ENCODE results near the gene HBEGF.

HBEGF gene

DNA sequence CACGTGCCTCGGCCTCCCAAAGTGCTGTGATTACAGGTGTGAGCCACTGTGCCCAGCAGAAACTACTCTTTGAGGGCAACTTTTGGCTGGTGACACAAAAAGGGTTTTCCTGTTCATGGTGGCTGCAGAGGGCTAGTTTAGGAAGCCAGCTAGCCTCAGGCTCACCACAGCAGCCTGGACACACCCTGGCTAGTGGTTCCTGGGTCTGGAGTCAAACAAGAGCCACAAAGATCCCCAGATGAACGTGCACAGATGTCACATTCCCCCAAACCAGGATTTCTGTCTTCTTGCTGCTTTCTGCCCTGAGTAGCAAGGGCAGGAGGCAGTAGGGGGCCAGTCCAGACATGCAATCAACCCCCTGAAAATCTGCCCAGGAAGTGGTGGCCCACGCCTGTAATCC is 6.8 kb downstream of the HBEGF start:
- in situ Hi-C loops (cut with MboI; ENCODE audit: low sequenced_read_pairs): no loop called here

DNA sequence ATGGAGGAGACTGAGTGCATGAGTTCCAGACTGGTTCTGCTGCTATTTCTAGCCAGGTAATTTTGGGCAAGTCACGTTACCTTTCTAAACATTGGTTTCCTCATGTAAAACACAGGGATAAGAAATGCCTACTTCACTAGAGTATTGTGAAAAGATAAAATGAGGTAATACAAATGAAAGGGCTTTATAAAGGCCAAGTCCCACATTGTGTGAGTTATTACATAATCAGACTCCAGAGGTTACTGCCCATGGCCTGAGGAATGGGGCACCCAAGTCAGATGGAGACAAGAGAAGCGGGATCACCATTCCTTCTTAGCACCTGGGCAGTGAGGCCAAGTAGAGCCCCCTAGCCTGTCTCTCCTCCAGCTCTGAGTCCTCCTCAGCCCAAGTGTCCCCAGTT is 7.5 kb downstream of the HBEGF start:
- in situ Hi-C loops (cut with MboI; ENCODE audit: low sequenced_read_pairs): no loop called here

- in situ Hi-C loops (cut with MboI; ENCODE audit: low sequenced_read_pairs): no loop called here
Measured at GRCh38 chr5:140338336-140338735, 8.1 kb downstream of the HBEGF start.

GRCh38 chr5:140337880-140338279 is 8.5 kb downstream of the HBEGF start:
- in situ Hi-C loops (cut with MboI; ENCODE audit: low sequenced_read_pairs): no loop called here

GRCh38 chr5:140336388-140336787 is 10.0 kb downstream of the HBEGF start:
- in situ Hi-C loops (cut with MboI; ENCODE audit: low sequenced_read_pairs): no loop called here

GRCh38 chr5:140331638-140332037 is 14.8 kb downstream of the HBEGF start:
- in situ Hi-C loops (cut with MboI; ENCODE audit: low sequenced_read_pairs): no loop called here

DNA sequence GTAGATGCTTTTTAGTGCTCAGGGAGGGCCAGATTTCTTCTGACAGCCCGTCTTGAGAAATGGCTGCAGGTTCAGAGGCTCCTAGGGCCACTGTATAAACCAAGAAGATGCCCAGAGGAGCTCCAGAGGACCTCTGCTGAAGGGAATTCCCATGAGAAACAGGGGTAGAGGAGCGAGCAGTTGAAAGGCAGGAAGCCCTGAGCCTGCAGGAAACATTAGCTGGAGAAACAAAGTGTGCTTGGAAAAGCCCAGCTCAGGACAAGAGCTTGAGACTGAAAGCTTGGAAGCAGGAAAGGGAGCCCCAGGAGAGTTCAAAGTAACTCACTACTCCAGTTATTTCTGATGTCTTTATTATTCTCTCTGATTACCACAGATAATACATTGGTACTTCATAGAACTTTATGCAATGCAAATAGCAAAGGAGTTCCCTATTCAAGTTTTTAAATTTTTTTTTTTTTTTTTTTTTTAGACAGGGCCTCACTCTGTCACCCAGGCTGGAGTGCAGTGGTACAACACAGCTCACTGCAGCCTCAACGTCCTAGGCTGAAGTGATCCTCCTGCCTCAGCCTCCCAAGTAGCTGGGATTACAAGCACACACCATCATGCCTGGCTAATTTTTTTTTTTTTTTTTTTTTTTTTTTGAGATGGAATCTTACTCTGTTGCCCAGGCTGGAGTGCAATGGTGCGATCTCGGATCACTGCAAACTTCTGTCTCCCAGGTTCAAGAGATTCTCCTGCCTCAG is 16.5 kb downstream of the HBEGF start:
- in situ Hi-C loops (cut with MboI; ENCODE audit: low sequenced_read_pairs): no loop called here

GRCh38 chr5:140328036-140328764 is 18.2 kb downstream of the HBEGF start:
- in situ Hi-C loops (cut with MboI; ENCODE audit: low sequenced_read_pairs): no loop called here

DNA sequence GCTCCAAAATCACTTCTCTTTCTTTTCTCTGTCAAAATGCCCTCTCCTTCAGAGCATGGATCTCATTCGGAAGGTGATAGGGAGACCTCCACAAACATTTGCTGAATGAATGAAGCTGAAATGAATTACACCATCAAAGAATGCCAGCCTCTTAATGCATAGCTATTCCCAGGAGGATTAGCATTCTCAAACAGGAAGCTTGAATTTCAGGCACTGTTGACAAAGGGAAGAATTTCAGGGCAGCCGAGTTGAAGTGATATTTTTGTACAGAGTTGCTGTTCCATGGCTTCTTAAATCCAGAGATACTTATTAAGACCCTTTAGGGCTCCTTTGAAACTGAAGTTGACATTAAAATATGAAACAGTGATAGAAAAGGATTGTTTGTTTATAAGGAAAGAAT is 18.8 kb downstream of the HBEGF start:
- in situ Hi-C loops (cut with MboI; ENCODE audit: low sequenced_read_pairs): no loop called here

DNA sequence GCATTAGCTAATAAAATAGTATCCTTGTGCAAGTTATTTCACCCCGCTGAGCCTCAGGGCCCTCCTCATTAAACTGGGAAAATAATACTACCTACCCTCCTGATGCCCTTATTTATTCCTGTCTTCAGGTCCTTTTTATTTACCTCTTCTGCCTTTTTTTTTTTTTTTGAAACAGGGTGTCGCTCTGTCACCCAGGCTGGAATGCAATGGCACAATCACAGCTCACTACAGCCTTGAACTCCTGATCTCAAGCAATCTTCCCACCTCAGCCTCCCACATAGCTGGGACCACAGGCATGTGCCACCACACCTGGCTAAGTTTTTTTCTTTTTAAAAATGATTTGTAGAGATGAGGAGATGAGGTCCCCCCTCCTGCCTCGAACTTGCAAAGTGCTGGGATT is 20.9 kb downstream of the HBEGF start:
- in situ Hi-C loops (cut with MboI; ENCODE audit: low sequenced_read_pairs): no loop called here

- in situ Hi-C loops (cut with MboI; ENCODE audit: low sequenced_read_pairs): no loop called here
Measured at GRCh38 chr5:140324617-140325241, 21.7 kb downstream of the HBEGF start.

DNA sequence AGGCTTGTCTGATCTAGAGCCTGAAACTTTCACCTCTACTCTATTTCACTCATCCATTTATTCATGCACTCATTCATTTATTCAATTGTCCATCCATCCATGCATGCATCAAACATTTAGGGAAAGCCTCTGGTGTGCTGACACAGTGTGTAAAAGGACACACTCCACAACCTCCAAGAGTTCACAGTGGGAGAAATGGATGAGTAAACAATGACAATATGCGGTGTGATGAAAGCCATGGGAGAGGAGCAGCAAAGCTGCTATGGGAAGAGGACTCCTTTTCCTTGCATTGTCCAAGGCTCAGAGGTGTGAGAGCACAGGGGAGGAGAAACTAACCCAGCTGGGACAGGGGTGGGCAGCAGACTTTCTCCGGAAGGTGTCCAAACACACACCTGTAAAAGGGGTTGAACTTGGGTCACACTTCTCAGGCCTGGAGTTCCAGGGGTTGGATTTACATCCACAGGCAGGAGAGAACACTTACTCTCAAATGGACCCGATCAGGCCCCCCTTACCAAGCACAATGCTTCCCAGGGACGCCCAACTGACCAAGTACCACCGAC is 22.3 kb downstream of the HBEGF start:
- in situ Hi-C loops (cut with MboI; ENCODE audit: low sequenced_read_pairs): no loop called here

- in situ Hi-C loops (cut with MboI; ENCODE audit: low sequenced_read_pairs): no loop called here
Measured at GRCh38 chr5:140322751-140323731, 23.4 kb downstream of the HBEGF start.

GRCh38 chr5:140321796-140322195 is 24.6 kb downstream of the HBEGF start:
- in situ Hi-C loops (cut with MboI; ENCODE audit: low sequenced_read_pairs): no loop called here

DNA sequence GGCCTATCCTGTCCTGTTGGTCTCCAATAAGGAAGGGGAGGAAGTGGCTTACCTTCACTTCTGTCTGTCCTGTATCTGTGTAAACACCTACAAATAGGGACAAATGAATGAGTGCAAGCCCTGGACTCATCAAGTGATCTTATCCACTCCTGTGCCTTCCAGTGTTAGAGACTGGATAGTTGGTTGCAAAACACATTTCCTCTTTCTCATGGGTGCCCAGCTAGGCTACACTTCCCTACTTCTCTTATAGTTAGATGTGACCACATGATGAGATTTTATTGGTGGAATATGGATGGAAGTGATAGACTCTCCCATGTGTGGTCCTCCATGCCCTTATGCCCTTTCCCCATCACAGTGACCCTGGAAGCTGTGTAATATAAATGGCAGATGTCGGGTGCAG is 26.6 kb downstream of the HBEGF start:
- in situ Hi-C loops (cut with MboI; ENCODE audit: low sequenced_read_pairs): no loop called here

- in situ Hi-C loops (cut with MboI; ENCODE audit: low sequenced_read_pairs): no loop called here
Measured at GRCh38 chr5:140318792-140319191, 27.6 kb downstream of the HBEGF start.

- in situ Hi-C loops (cut with MboI; ENCODE audit: low sequenced_read_pairs): no loop called here
Measured at GRCh38 chr5:140317859-140318258, 28.5 kb downstream of the HBEGF start.

- in situ Hi-C loops (cut with MboI; ENCODE audit: low sequenced_read_pairs): no loop called here
Measured at GRCh38 chr5:140312791-140313189, 33.6 kb downstream of the HBEGF start.

- in situ Hi-C loops (cut with MboI; ENCODE audit: low sequenced_read_pairs): no loop called here
Measured at GRCh38 chr5:140312067-140312790, 34.2 kb downstream of the HBEGF start.

DNA sequence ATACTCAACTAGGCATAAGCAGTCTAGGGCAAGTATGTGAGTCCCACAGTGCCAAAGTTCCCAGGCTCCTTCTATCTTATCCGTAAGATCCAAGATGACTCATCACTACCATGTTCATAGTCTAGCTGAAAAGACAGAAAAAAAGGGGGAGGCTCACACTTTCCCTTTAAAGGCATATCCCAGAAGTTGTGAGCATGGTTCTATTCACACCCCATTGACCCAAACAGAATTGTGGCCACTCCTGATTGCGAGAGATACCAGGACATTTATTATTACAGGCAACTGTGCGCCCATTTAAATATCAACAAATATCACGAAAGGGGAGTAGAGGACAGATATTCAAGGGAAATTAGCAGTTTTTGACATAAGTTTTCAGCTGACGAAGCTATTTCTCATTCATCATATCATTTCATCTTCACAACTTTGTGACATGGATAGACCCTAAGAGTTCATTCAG is 35.4 kb downstream of the HBEGF start:
- in situ Hi-C loops (cut with MboI; ENCODE audit: low sequenced_read_pairs): no loop called here

Measured in HL-60/S4 treated with phorbol 12-myristate 13-acetate at 8.2 ng/mL for 4 days and 3 days (cell line).